ENCODE data around the gene ACTG1. TPM values are rescaled to one million over a fixed set of nuclear protein-coding genes. Genes with fewer than 3 reads are reported as not detected.

The ACTG1 gene
- total and polyA plus RNA-seq, 9 of the 15 experiments (the other 6 are each of a cell fraction or from before 2014, with no cell fraction given): 224 to 1,775 (median 568) TPM

DNA sequence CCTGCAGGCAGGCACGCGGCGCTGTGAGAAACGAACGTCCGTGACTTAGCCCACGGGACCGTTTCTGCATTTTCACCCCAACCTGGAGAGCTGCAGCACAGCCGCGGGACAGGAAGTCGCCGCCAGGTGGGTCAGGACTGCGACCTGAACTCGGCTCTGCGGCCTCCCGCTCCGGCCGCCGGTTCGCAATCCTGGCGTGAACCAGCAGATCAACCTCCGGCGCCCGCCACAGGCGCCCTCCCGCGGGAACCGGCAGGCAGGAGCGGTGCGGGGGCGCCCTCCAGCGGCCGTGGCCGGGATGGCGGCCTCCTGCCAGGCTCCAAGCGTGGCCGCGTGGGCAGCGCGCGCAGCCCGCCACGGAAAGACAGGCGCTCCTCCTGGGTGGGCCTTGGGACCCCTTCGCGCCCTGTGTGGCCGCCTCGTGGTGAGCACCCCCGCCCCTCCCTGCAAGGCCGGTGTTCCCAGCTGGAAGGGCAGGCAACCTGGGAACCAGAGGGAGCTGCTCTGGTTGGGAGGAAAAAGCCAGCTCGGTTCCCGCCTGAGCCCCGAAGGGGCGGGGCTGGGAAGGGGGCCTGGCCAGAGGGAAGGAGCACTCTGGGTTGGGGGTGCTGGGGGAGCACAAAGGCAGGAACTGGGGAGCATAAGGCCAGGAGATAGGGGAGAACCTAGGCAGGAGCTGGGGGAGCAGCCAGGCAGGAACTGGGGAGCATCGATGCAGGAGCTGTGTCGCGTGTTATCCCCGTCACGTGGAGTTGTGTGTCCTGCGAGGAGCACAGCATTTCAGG is 28.2 kb downstream of the ACTG1 start (continued):
- TF ChIP-seq, protein P1, sequence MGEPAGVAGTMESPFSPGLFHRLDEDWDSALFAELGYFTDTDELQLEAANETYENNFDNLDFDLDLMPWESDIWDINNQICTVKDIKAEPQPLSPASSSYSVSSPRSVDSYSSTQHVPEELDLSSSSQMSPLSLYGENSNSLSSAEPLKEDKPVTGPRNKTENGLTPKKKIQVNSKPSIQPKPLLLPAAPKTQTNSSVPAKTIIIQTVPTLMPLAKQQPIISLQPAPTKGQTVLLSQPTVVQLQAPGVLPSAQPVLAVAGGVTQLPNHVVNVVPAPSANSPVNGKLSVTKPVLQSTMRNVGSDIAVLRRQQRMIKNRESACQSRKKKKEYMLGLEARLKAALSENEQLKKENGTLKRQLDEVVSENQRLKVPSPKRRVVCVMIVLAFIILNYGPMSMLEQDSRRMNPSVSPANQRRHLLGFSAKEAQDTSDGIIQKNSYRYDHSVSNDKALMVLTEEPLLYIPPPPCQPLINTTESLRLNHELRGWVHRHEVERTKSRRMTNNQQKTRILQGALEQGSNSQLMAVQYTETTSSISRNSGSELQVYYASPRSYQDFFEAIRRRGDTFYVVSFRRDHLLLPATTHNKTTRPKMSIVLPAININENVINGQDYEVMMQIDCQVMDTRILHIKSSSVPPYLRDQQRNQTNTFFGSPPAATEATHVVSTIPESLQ (CRISPR knock-in tag; IDR thresholded peaks at IDR 0.05): 0 out of 2 replicates have a peak, but pooled peaks have one; percentile 35
- TF ChIP-seq BHLHE40 (IDR thresholded peaks at IDR 0.05; ENCODE audit: low read length) (peak; percentile 45), ILF3 (IDR thresholded peaks at IDR 0.05; ENCODE audit: borderline replicate concordance) (peak; percentile 74; the same call in 1 of the 2 replicates), TARDBP (IDR thresholded peaks at IDR 0.05) (0 out of 2 replicates have a peak, but pooled peaks have one; percentile 76), ZFX (CRISPR knock-in tag; IDR thresholded peaks at IDR 0.05) (peak; percentile 78)
- TF ChIP-seq, protein P2, sequence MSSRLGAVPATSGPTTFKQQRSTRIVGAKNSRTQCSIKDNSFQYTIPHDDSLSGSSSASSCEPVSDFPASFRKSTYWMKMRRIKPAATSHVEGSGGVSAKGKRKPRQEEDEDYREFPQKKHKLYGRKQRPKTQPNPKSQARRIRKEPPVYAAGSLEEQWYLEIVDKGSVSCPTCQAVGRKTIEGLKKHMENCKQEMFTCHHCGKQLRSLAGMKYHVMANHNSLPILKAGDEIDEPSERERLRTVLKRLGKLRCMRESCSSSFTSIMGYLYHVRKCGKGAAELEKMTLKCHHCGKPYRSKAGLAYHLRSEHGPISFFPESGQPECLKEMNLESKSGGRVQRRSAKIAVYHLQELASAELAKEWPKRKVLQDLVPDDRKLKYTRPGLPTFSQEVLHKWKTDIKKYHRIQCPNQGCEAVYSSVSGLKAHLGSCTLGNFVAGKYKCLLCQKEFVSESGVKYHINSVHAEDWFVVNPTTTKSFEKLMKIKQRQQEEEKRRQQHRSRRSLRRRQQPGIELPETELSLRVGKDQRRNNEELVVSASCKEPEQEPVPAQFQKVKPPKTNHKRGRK (tag; IDR thresholded peaks at IDR 0.05): no peak
- TF ChIP-seq, protein P3, sequence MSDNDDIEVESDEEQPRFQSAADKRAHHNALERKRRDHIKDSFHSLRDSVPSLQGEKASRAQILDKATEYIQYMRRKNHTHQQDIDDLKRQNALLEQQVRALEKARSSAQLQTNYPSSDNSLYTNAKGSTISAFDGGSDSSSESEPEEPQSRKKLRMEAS (CRISPR knock-in tag; IDR thresholded peaks at IDR 0.05): peak; percentile 85
- TF ChIP-seq, protein P4, sequence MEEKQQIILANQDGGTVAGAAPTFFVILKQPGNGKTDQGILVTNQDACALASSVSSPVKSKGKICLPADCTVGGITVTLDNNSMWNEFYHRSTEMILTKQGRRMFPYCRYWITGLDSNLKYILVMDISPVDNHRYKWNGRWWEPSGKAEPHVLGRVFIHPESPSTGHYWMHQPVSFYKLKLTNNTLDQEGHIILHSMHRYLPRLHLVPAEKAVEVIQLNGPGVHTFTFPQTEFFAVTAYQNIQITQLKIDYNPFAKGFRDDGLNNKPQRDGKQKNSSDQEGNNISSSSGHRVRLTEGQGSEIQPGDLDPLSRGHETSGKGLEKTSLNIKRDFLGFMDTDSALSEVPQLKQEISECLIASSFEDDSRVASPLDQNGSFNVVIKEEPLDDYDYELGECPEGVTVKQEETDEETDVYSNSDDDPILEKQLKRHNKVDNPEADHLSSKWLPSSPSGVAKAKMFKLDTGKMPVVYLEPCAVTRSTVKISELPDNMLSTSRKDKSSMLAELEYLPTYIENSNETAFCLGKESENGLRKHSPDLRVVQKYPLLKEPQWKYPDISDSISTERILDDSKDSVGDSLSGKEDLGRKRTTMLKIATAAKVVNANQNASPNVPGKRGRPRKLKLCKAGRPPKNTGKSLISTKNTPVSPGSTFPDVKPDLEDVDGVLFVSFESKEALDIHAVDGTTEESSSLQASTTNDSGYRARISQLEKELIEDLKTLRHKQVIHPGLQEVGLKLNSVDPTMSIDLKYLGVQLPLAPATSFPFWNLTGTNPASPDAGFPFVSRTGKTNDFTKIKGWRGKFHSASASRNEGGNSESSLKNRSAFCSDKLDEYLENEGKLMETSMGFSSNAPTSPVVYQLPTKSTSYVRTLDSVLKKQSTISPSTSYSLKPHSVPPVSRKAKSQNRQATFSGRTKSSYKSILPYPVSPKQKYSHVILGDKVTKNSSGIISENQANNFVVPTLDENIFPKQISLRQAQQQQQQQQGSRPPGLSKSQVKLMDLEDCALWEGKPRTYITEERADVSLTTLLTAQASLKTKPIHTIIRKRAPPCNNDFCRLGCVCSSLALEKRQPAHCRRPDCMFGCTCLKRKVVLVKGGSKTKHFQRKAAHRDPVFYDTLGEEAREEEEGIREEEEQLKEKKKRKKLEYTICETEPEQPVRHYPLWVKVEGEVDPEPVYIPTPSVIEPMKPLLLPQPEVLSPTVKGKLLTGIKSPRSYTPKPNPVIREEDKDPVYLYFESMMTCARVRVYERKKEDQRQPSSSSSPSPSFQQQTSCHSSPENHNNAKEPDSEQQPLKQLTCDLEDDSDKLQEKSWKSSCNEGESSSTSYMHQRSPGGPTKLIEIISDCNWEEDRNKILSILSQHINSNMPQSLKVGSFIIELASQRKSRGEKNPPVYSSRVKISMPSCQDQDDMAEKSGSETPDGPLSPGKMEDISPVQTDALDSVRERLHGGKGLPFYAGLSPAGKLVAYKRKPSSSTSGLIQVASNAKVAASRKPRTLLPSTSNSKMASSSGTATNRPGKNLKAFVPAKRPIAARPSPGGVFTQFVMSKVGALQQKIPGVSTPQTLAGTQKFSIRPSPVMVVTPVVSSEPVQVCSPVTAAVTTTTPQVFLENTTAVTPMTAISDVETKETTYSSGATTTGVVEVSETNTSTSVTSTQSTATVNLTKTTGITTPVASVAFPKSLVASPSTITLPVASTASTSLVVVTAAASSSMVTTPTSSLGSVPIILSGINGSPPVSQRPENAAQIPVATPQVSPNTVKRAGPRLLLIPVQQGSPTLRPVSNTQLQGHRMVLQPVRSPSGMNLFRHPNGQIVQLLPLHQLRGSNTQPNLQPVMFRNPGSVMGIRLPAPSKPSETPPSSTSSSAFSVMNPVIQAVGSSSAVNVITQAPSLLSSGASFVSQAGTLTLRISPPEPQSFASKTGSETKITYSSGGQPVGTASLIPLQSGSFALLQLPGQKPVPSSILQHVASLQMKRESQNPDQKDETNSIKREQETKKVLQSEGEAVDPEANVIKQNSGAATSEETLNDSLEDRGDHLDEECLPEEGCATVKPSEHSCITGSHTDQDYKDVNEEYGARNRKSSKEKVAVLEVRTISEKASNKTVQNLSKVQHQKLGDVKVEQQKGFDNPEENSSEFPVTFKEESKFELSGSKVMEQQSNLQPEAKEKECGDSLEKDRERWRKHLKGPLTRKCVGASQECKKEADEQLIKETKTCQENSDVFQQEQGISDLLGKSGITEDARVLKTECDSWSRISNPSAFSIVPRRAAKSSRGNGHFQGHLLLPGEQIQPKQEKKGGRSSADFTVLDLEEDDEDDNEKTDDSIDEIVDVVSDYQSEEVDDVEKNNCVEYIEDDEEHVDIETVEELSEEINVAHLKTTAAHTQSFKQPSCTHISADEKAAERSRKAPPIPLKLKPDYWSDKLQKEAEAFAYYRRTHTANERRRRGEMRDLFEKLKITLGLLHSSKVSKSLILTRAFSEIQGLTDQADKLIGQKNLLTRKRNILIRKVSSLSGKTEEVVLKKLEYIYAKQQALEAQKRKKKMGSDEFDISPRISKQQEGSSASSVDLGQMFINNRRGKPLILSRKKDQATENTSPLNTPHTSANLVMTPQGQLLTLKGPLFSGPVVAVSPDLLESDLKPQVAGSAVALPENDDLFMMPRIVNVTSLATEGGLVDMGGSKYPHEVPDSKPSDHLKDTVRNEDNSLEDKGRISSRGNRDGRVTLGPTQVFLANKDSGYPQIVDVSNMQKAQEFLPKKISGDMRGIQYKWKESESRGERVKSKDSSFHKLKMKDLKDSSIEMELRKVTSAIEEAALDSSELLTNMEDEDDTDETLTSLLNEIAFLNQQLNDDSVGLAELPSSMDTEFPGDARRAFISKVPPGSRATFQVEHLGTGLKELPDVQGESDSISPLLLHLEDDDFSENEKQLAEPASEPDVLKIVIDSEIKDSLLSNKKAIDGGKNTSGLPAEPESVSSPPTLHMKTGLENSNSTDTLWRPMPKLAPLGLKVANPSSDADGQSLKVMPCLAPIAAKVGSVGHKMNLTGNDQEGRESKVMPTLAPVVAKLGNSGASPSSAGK (IDR thresholded peaks at IDR 0.05): peak; percentile 92
- TF ChIP-seq, protein P5, sequence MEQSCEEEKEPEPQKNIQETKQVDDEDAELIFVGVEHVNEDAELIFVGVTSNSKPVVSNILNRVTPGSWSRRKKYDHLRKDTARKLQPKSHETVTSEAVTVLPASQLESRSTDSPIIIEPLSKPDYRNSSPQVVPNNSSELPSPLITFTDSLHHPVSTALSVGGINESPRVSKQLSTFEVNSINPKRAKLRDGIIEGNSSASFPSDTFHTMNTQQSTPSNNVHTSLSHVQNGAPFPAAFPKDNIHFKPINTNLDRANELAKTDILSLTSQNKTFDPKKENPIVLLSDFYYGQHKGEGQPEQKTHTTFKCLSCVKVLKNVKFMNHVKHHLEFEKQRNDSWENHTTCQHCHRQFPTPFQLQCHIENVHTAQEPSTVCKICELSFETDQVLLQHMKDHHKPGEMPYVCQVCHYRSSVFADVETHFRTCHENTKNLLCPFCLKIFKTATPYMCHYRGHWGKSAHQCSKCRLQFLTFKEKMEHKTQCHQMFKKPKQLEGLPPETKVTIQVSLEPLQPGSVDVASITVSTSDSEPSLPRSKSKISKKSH (CRISPR knock-in tag; IDR thresholded peaks at IDR 0.05): no peak

All from K562 (cell line).